Left ventricle myocardium inferior (tissue), 1 donor: ENCODE results near the gene NANOS2. TPM values are rescaled to one million over a fixed set of nuclear protein-coding genes. Genes with fewer than 3 reads are reported as not detected.

Experiments used
- DNase-seq: peaks from one replicate; pipeline ENCODE4 v3.0.0-alpha.2; 2020
- H3K27ac ChIP-seq: fragments of 200-600 bp; replicated peaks from 2 replicates; pipeline ENCODE4 v1.8.0; 2021
- H3K27me3 ChIP-seq: fragments of 200-600 bp; 2 replicates; pipeline ENCODE4 v1.8.0; 2021; ENCODE audit warnings: low read depth
- H3K36me3 ChIP-seq: fragments of 200-600 bp; 2 replicates; pipeline ENCODE4 v1.8.0; 2021
- H3K4me1 ChIP-seq: fragments of 200-600 bp; 2 replicates; pipeline ENCODE4 v1.8.0; 2021
- H3K4me3 ChIP-seq: fragments of 200-600 bp; 2 replicates; pipeline ENCODE4 v1.8.0; 2021; ENCODE audit warnings: mild to moderate bottlenecking, moderate library complexity
- H3K9me3 ChIP-seq: fragments of 200-600 bp; replicated peaks from 2 replicates; pipeline ENCODE4 v1.8.0; 2021
- CTCF ChIP-seq: fragments of 200-600 bp; IDR thresholded peaks from 2 replicates; pipeline ENCODE4 v1.8.0; 2021; ENCODE audit warnings: antibody characterized with exemption, mild to moderate bottlenecking, borderline replicate concordance
- intact Hi-C: fragments of 100-400 bp; cut with micrococcal nuclease; formaldehyde crosslinking; loops from one replicate; pipeline ENCODE4 v1.11.0; 2022
- total RNA-seq: library from RNA; stranded (reverse); fragmentation: NEBNext Ultra II Directional; extraction: Animal tissue kit (Norgen Biotek cat#: 25700); gene quantifications from one replicate; pipeline ENCODE4 v1.2.1, GENCODE V29; 2021
- donor health status: DM: no; HTN: yes; CAD: no; lungs with severe emphysema.

The NANOS2 gene
- total RNA-seq, 1 donor from 2014 or later: not detected

DNA sequence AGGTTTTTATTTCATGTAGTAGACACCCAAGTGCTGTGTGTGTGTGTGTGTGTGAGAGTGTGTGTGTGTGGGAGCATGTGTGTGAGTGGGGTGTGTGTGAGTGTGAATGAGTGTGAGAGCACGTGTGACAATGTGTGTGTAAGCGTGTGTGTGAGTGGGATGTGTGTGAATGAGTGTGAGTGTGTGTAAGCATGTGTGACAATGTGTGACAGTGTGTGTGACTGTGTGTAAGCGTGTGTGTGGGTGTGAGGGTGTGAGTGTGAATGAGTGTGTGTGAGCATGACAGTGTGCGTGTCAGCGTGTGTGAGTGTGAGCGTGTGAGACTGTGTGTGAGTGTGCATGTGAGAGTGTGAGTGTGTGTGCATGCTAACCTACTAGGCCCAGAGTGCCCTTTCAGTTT, 43.7 kb upstream of the NANOS2 start:
- H3K4me1 ChIP-seq: peaks cover 70% of the 10 kb centered on the region

GRCh38 chr19:45955905-45956608, 41.5 kb upstream of the NANOS2 start:
- peak overlapping the region; percentile 86 for H3K27ac ChIP-seq
- TF ChIP-seq CTCF: no peak
- intact Hi-C loops: no loop called here
- no peak overlapping the region for H3K4me3 ChIP-seq
- no peaks in the 10 kb centered on the region for H3K9me3 ChIP-seq
- H3K36me3 ChIP-seq: no peaks in the 10 kb centered on the region
- peaks cover 79% of the 10 kb centered on the region for H3K27me3 ChIP-seq
- H3K4me1 ChIP-seq: peaks cover 72% of the 10 kb centered on the region
- peak; percentile 63 for DNase-seq

More for the DNA sequence above, 43.7 kb upstream of the NANOS2 start:
- H3K9me3 ChIP-seq: no peaks in the 10 kb centered on the region
- H3K27ac ChIP-seq: peak overlapping the region; percentile 86
- peaks cover 76% of the 10 kb centered on the region for H3K27me3 ChIP-seq
- H3K4me3 ChIP-seq: no peak overlapping the region
- intact Hi-C loops: no loop called here
- H3K36me3 ChIP-seq: no peaks in the 10 kb centered on the region
- TF ChIP-seq CTCF: no peak
- DNase-seq: no peak

- Histone ChIP-seq H3K27ac (peak overlapping the region; percentile 51), H3K4me3 (no peak overlapping the region), H3K4me1 (peaks cover 55% of the 10 kb centered on the region), H3K27me3 (peaks cover 77% of the 10 kb centered on the region), H3K9me3 (no peaks in the 10 kb centered on the region), H3K36me3 (no peaks in the 10 kb centered on the region)
- TF ChIP-seq CTCF: no peak
- DNase-seq: no peak
- intact Hi-C loops: no loop called here
Observed at GRCh38 chr19:45954156-45954555, 39.6 kb upstream of the NANOS2 start.

DNA sequence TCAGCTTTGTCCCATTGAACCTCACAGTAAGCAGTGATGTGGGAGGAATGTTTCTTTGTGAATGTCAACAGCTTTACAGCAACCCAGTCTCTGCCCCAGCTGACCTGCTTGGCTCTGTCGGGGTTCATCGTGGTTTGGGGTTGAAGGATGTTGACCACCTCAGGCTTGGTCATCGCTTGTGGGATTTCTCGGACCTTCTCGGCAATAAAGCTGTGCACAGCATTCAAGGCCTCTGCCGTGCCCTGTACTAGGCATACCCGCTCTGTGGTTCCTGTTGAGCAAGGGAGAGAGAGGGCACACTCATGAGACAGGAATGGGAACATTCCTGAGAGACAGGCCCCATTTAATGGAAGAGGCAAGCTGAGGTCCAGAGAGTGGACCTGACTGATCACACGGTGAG, 39.1 kb upstream of the NANOS2 start:
- no peak for TF ChIP-seq CTCF
- H3K27ac ChIP-seq: peak overlapping the region; percentile 51
- H3K9me3 ChIP-seq: no peaks in the 10 kb centered on the region
- DNase-seq: no peak
- H3K4me3 ChIP-seq: no peak overlapping the region
- intact Hi-C loops: no loop called here
- H3K4me1 ChIP-seq: peaks cover 50% of the 10 kb centered on the region
- H3K27me3 ChIP-seq: peaks cover 72% of the 10 kb centered on the region
- H3K36me3 ChIP-seq: no peaks in the 10 kb centered on the region

DNA sequence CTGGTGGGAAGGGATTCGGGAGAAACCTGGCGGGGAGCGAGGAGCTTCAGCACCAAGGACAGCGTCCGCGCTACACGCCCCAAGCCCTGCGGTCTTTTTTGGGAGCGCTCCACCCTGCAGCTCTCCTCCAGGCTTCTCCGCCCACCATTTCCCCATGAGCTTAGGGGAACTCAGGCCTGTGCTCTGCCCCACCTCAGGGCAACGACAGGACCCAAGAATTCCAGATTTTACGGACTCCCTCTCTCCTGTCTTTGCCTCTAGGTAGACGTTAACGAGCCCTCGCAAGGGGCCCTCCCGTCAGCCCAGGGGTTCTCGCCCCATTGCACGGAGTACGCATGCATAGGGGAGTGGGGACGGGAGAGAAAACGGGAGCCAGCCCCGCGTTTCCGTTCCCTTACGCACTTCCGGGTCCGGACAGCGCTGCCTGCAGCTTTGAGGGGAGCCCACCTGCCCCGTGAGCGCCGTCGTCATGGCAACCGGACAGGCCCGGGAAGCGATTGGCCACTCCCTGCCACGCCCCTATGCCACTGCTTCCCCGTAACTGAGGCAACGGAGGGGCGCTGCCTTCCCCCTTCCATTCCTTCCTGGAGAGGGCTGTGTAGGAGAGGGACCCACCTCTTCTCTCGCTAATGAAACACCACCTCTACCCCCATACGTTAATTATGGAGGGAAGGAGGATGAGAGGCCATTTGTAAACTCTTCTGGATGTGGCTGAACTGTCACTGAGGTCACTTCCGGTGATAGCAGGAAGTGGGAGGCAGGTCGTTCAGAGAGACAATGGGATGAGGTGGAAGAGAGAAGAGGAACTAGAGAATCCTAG, 38.3 kb upstream of the NANOS2 start:
- Histone ChIP-seq H3K9me3 (no peaks in the 10 kb centered on the region), H3K36me3 (no peaks in the 10 kb centered on the region), H3K27ac (peak overlapping the region; percentile 51), H3K4me1 (peaks cover 46% of the 10 kb centered on the region), H3K4me3 (peak overlapping the region; percentile 44), H3K27me3 (peaks cover 67% of the 10 kb centered on the region)
- intact Hi-C loops: no loop called here
- peak; percentile 40 for DNase-seq
- no peak for TF ChIP-seq CTCF
